Activated CD4-positive, alpha-beta T cell treated with anti-CD3 and anti-CD28 coated beads for 1 hour (primary cell): ENCODE results near the gene FBXW12.
"Not testable (repeated sequence)": the region's sequence is repeated elsewhere in the genome, so short reads cannot be mapped to it uniquely, and the experiment has no call there.

ENCODE experiments used
- DNase-seq: peaks from one replicate; pipeline ENCODE4 v3.0.0-alpha.2; 2020

FBXW12 gene, protein sequence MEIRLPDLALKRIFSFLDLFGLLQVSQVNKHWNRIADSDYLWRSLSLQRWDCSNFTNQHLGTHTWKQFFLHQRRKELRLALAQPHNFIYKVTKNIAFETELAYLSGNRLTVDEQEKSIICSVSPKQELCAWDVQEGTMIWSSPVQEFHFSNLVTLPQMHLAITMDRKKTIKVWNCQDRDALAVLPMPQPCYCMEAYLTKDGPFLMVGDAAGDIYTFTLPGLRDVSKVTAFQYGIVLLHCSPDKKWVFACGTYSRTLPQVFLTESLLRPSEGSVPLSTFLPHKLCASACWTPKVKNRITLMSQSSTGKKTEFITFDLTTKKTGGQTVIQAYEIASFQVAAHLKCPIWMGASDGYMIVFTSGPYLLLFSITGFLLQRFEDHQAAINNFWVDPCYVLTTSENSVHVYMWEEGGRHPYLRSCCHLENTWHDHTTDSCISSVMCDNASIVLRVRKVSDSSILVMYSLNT

DNA sequence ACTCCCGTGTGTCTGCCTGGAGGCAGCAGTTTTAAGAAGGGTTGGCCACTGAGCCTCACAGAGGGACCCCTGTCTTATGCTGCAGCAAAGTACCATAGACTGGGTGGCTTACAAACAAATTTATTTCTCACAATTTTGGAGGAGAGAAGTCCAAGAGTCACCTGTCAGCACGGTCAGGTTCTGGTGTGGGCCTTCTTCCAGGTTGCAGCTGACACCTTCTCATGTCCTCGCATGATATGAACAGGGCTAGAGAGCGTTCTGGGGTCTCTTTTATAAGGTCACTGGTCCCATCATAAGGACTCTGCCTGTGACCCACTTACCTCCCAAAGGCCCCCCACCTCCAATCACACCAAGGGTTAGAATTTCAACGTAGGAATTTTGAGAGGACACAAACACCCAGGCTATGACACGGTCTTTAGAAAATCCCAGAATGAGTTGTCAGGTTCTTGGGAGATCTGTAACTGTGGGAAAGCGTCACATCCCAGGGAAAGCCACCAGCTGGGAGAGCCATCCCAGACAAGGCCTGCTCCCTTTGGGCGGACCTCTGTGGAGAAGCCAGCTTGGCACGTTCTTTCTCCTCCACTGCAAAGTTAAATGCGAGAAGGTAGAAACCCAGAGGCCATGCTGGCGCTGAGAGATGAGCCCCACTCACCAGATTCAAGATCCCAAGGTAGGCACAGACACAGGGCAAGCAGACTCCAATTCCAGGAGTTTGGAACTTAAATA, at the start of gene FBXW12:
FBXW12 (plus strand) TSS at position 569 of the 726 bp plus-strand sequence. CDS start 549 bp downstream, outside the sequence.
- no peak for DNase-seq

DNA sequence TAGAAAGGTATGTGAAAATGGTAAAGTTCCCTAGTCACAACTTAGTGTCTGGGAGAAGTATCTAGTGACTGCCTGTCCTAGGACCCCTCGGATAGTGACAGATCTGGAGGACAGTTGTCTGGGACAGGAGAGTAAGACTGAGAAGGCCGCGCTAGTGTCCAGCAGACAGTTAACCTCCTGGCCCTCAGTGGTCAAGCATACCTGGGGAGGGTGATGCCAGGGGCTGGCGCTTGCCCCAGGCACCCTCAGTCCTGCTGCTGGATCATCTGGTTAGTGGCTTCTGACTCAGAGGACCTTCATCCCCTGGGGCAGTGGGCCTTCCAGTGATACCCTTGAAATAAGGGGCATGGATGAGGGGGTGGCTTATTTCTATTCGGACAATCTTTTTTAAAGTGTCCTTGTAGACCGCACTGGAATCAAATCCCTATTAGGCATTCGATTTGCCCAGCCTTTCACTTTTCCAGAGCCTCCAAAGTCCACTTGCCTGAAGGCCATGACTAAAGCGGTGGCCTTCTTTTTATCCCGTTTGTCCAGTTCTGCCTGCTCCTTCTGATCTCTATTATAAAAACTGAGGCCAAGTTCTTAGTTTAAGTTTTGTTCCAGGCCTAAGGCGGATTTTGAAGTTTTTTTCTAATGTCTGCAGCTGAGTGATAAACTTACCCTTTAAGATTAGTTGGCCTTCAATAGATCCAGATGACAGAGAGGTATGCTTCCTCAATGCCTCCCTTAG, 40.1 kb upstream of the FBXW12 start:
- not testable (repeated sequence) for DNase-seq

DNA sequence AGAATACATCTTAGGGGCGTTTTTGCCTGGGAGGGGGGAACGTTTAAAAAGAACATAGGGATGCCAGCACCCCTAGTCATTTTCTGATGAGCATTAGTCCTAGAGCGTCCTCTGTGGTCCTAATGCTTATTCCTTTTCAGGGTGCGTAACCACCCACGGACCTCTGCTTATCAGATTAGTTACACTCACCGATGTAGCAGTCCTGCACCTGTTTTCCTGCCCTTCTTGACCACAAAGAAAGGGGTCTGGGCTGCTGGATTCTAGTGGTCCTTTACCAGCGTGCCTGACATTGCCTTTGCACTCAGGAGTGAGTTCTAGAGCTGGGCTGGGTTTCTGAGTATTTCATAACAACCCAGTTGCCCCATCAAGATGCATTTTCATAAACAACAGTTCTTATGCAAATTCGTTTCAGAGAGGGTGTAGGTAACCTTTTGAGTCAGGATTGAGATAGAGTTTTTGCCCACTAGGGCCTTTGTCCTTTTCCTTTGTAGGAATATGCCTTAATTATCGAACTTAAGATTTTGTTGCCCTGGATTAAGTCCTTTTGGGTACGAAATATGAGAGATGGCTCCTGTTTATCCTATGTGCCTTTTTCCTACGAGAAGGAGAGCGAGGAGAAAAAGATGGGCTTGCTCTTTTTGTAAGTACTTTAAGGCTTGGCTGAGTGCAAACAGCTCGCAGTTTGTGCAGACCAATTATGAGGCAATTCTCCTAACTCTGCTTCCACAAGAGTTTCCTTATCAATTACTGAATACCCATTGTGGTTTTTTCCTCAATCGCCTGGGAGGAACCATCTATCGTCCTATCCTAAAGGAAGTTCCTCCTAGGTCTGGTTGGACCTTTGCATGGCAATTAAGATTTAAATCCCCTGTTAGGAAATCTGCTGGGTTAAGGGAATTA, 38.4 kb upstream of the FBXW12 start, which contains the start of gene SPINK8:
SPINK8 (minus strand) TSS at position 316 of the 900 bp plus-strand sequence. CDS start 5,320 bp downstream, outside the sequence.
- DNase-seq: not testable (repeated sequence)

DNA sequence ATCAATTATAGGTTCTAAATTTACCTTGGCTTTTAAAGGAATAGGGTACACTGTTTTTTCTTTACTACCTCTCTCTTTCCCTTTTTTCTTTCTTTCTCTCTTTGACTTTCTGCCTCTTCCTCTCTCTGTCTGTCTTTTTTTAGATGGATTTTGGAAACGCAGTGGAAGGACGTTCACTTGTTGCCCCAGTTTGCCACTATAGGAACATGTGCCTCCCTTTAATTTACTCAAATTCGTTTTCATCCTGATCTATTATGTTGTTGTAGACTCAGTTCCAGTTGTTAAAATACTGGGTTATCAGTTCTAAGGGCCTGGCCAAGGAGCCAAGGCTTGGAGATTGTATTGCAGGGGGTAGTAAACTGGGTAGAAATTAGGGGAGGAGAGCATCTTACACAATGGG, 37.4 kb upstream of the FBXW12 start:
- no peak for DNase-seq

DNA sequence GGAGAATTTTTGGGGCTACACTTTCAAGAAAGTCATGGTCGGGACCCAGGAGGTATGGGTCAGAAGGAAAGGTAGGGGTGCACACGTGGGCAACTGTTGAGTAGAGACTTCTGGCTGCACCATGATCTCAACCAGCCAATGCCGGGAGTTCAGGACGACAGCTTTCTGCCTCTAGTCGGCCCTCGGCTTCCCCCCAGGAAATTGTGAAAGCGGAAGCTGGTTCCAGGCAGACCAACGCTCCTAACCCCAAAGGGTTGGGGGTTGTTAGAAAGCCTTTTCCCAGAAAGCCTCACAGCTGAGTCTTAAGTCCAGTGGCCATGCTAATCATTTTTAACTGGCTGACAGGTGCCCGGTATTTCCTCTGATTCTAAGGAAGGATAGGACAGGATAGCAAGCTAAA, 36.7 kb upstream of the FBXW12 start:
- DNase-seq: not testable (repeated sequence)

DNA sequence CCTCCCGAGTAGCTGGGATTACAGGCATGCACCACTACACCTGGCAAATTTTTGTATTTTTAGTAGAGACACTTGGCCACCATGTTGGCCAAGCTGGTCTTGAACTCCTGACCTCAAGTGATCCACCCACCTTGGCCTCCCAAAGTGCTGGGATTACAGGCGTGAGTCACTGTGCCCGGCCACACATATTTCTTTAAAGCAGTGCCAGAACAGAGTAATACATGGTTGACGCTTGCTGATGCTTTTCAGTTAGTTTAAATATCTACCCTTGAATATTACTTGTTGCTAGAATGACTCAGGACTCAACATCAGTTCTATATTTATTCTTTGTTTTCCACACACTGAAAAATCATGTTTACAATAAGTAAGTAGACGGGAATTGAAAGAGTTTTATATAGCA, 34.5 kb upstream of the FBXW12 start:
- DNase-seq: not testable (repeated sequence)

DNA sequence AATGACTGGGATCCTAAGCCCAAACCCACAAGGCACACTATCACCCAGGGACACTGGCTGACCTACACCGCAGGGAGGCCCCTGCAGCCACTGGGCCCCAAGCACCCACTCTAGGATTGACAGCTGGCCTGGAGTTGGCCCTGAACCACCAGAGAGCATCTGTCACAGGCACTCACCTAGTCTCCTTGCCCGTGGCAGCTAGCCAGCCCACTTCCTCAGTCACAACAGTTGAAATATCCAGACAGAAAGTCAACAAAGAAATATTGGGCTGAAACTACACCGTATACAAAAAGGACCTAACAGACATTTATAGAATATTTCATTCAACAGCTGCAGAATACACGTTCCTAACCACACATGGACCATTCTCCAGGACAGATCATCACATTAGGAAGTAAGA, 33.4 kb upstream of the FBXW12 start:
- DNase-seq: no peak

DNA sequence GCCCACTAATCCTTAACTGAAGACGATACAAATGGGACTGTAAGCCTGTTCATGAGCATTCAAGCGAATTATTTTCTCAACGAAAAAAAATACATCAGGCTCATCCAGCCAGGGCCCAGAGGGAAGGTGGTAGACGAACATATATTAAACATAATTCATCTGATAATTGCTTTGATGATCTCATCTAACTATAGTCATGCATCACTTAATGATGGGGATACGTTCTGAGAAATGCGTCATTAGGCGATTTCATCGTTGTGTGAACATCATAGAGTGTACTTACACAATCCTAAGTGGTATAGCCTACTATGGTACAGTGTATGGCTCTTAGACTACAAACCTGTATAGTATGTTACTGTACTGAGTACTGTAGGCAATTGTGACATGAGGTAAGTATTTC, 28.6 kb upstream of the FBXW12 start:
- DNase-seq: no peak

DNA sequence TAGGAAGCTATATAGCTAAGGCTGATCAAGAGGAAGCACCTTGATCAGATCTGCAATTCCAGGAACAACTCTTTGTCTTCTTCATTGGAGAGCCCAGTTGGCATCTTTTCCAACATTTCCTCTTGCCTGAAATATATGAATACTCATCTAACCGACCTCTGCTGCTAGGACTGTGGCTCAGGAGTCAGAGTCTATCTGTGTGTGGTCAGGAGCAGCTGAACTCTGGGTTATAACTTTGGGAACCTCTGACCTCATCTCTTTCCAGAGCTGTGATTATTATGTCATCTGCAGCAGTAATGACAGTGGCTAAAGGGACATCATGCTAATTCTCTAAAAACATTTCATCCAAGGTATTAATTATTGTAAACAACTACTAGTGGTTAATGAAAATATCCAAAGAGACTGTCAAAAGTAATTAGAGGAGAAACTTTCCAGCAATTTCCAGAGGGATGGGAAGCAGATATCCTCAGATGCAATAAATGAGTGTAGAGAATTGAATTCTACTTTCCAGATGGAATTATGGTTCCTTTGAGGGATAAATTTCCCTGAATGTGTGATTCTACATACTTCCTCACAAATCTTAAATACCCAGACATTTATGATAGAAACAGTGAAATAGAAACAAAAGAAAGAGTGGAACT, 27.0 kb upstream of the FBXW12 start:
- DNase-seq: no peak

DNA sequence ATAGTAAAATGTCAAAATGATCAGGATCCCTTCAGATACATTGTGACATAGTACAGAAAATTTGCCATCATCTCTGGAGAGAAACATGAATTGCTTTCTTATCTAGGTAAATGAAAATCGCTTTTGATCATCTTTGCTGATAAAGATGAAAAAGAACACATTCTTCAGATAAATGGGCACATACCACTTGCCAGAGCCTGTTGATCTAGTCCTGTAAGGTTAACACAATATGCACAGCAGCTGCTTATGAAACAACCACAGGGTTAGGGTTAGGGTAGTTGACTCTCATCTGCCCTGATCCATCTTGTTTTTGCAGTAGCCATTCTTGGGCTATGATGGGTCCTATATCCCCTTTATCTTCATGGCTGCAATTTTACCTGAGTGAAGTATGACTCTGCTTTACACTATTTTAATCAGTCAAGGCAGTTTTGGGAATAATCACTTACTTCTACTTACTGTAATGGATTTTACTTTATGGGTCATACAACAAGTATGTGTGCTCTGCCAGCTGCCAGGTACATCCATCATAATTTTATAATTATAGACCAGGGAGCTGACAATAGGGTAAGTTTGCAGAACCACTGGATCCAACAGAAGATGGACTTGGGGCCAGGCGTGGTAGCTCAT, 26.0 kb upstream of the FBXW12 start:
- DNase-seq: no peak

DNA sequence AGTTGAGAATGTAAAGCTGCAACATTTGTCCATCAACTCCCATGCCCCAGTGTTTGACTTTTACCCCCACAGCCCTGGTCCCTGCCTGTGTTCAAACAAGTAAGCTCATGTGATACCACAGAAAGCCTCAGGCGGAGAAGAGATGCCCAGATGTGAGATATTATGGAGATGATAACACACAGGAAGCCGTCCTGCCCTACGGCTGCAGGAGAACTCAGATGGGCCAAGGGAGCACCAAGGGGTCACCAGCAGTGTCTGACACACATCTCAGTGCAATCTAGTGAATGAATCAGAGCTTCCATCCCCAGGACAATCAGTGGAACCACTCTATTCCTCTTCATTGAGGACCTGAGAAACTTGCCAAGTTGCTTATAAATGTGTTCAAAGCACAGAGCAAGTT, 24.5 kb upstream of the FBXW12 start:
- no peak for DNase-seq

DNA sequence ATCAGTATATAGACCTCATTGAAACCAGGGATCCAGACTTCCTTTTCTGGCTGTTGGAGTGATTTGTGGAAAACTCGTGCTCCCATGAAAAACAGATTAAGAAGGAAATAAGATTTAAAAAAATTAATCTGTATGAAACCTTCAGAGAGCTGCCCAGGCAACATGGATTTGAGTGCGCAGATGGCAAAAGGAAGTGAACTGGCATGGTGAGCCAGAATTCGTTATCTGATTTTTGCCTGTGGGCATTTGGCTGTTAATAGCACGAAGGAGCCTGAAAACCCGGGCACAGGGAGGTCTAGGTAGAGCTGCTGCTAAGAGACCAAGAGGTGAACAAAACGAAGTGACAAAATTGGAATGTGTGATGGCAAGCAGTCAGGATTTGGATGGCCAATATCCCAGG, 19.5 kb upstream of the FBXW12 start:
- no peak for DNase-seq

DNA sequence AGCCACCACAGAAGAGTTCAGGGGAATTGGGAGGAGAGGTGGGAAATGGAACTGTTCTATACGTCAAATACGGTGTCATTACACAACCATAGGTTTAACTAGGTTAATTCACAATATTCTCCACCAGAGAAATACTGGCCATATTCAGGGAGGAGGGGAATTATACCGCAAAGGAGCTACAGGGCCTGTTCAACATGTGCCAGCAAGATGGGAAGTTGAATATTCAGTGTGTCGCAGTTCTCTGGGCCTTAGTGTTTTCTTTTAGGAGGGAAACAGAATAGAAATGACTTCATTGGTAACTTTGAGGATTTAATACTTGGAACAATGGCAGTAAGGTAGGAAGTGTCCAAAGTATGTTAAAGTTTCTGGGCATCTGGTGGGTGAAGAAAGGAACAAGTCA, 18.0 kb upstream of the FBXW12 start:
- DNase-seq: no peak

DNA sequence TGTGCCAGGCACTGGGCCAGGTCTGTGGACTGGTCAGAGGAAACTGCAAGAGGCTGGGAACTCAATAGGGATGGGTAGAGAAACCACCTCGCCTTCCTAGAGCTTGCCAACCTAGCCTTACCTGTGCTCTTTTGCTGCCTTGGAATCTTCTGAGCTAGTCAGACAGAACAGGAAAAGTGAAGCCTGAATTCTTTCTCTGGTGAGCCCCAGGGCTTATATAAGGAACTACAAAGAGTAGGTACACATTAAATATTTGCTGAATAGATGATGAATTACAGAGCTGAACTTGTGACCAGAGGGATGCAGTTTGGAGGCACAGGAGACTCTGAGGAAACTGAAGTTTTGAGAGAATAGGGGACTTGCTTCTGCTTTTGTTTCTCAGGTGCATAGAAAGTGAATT, 15.6 kb upstream of the FBXW12 start:
- no peak for DNase-seq

DNA sequence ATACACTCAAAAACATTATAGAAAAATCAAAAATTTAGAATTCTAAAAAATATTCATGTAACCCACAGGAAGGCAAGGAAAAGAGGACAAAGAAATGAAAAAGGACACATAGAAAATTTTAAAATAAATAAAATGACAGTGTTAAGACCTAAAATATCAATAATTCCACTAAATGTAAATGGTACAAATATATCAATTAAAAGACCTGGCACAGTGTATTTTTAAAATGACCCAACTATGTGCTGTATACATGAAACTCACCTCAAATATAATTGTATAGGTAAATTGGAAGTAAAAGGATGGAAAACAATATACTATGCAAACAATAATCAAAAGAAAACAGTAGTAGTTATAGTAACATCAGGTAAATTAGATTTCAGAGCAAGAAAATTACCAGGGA, 10.1 kb upstream of the FBXW12 start:
- DNase-seq: no peak

DNA sequence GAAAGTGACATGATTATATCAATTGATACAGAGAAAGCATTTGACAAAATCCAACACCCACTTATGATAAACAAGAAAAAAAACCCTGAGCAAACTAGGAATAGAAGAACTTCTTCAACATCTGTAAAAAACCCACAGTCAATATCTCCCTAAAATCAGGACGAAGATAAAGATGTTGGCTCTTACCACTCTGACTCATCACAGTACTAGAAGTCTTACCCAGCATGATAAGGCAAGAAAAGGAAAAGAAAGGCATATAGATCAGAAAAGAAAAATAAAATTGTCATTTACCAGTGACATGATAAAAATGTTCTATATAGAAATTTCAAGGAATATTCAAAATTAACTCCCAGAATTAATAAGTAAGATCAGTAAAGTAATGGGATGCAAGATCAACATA, 7.2 kb upstream of the FBXW12 start:
- no peak for DNase-seq

DNA sequence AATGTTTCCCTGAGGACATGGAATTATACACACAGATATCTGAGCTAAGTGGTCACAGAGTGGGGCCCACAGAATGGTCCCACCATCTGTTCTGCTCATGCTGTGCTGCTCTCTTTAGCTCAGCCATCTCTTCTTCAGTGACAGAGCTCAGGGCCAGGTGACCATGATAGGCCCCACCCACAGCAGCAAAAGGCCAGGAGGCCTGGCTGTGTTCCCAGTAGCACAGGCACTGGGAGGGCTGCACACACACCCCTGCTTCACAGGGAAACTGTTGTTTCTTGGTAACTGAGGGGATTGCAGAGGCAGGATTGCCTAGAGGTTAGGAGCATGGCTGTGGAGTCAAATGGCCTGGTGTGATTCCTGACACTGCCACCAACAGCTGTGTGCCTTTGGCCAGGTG, 4.8 kb upstream of the FBXW12 start:
- DNase-seq: no peak

DNA sequence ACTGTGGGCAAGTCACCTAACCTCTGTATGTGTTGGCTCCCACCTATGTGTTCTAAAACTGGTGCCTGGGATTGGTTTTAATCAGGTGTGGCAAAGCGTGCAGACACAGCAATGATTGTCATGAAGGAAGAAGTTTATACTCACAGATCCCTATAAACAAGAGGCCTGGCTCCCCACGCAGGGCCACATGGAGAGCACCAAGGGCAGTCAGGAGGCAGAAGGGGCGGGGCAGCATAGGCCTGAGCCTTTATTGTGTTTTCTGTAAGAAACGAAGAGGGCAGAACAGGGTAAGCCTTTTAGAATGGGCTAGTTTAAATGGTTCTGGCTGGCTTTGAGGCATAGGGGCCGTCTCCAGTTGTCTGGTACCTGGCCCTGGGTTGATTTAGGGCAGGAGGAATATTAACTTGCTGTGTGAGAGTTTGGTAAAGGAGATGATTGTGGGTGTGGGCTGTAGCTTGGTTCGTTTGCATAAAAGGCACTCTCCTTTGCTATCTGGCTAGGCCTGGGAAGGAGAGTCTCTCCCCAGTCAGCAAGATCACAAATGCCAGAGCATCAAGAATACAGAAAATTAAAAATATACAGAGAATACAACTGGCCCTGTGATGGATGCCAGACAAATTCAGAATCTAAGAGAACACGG, 2.2 kb upstream of the FBXW12 start:
- no peak for DNase-seq

DNA sequence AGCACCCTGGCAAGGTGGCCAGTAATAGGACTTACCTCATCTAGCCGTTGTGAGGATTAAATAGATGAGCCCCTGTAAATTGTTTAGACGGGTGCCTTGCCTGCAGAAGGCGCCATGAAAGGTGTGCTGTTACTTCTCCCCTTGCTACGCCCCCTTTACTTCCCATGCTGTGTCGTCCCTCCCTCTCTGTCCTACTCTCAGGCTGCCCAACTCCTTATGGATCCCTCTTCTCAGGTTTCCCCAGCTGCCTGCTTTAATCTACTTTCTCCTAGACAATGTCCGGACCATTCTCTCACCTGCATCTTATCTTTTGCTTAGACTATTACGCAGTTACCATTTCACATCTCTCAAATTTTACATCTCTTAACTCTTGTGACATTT, 1.7 kb upstream of the FBXW12 start:
- DNase-seq: no peak

DNA sequence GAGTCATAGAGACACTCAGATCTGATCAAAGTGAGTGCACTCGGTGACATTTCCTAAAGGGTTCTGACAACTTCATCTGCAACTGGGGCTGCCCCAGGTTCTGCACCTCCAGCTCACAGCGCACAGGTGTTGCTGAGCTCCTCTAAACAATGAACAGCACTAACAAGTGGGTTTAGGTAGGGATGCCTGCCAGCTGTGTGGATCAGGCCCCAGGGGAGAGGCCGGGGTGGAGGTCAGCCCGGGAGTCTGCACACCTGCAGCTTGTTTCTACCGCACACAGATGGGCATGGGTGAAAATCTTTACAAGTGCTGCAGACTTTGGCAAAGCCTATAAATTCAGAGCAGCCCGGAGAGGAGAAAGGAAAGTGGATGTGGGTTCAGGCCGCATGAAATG, 355 bp downstream of the FBXW12 start:
- DNase-seq: no peak
